Activated CD8-positive, alpha-beta memory T cell treated with anti-CD3 and anti-CD28 coated beads for 36 hours (primary cell): ENCODE results near the gene ARHGEF11. TPM values are rescaled to one million over a fixed set of nuclear protein-coding genes. Genes with fewer than 3 reads are reported as not detected.
"Not testable (repeated sequence)": the region's sequence is repeated elsewhere in the genome, so short reads cannot be mapped to it uniquely, and the experiment has no call there.

Source experiments
- CTCF ChIA-PET: fragments of 350-600 bp; sonication (Branson Sonifier 250); formaldehyde crosslinking; loops from one replicate; lab custom pipeline; 2021; ENCODE audit warnings: antibody characterized with exemption; lab: Charles Lee
- POLR2A ChIA-PET: fragments of 350-600 bp; sonication (Branson Sonifier 250); formaldehyde crosslinking; loops from one replicate; lab custom pipeline; 2021; ENCODE audit warnings: antibody characterized with exemption; lab: Charles Lee
- total RNA-seq, 2 experiments: library from RNA; stranded (reverse); gene quantifications; one replicate each; pipeline ENCODE4 v1.2.3, GENCODE V29; 2021

Gene ARHGEF11
- total RNA-seq, 2 experiments from 2014 or later = 1.3 to 2.1 TPM

- ChIA-PET POLR2A (no interaction called here), CTCF (interaction anchor here (1.1 kb wide), 2 partner anchors 16 to 164 kb away, joined by 3 to 7 read pairs; no protein-coding TSS in a partner anchor)
These were observed 28.6 kb upstream of the ARHGEF11 start for GRCh38 chr1:157073944-157074685.

GRCh38 chr1:157069601-157070000 lies 24.1 kb upstream of the ARHGEF11 start:
- ChIA-PET CTCF (no interaction called here), POLR2A (no interaction called here)

- POLR2A ChIA-PET, CTCF ChIA-PET: not testable (repeated sequence)
These were observed 13.7 kb upstream of the ARHGEF11 start for GRCh38 chr1:157059241-157059640.

GRCh38 chr1:157056269-157056668 lies 10.7 kb upstream of the ARHGEF11 start:
- POLR2A ChIA-PET = no interaction called here
- CTCF ChIA-PET = no interaction called here

GRCh38 chr1:157055729-157056128 lies 10.2 kb upstream of the ARHGEF11 start:
- CTCF ChIA-PET, POLR2A ChIA-PET: not testable (repeated sequence)

- CTCF ChIA-PET = no interaction called here
- POLR2A ChIA-PET = no interaction called here
These were observed 5.3 kb upstream of the ARHGEF11 start for GRCh38 chr1:157050836-157051235.

GRCh38 chr1:157047062-157047410 lies 1.5 kb upstream of the ARHGEF11 start:
- POLR2A ChIA-PET = no interaction called here
- CTCF ChIA-PET = no interaction called here

GRCh38 chr1:157044326-157044725 lies 1.2 kb downstream of the ARHGEF11 start:
- ChIA-PET CTCF (no interaction called here), POLR2A (no interaction called here)

GRCh38 chr1:157043685-157044084 lies 1.9 kb downstream of the ARHGEF11 start:
- CTCF ChIA-PET = no interaction called here
- POLR2A ChIA-PET = no interaction called here

- POLR2A ChIA-PET = no interaction called here
- CTCF ChIA-PET = no interaction called here
These were observed 2.7 kb downstream of the ARHGEF11 start for GRCh38 chr1:157042846-157043245.

- ChIA-PET POLR2A (no interaction called here), CTCF (no interaction called here)
These were observed 4.7 kb downstream of the ARHGEF11 start for GRCh38 chr1:157040802-157041201.

- POLR2A ChIA-PET = no interaction called here
- CTCF ChIA-PET = no interaction called here
These were observed 10.4 kb downstream of the ARHGEF11 start for GRCh38 chr1:157035121-157035520.

- ChIA-PET CTCF (no interaction called here), POLR2A (no interaction called here)
These were observed 11.3 kb downstream of the ARHGEF11 start for GRCh38 chr1:157034137-157034800.

- POLR2A ChIA-PET = no interaction called here
- CTCF ChIA-PET = no interaction called here
These were observed 12.1 kb downstream of the ARHGEF11 start for GRCh38 chr1:157033357-157033876.

GRCh38 chr1:157032303-157032702 lies 13.2 kb downstream of the ARHGEF11 start:
- ChIA-PET POLR2A (no interaction called here), CTCF (interaction anchor here (0.7 kb wide), 1 partner anchor 123 kb away, joined by 3 read pairs; no protein-coding TSS in a partner anchor)

GRCh38 chr1:157030728-157031127 lies 14.8 kb downstream of the ARHGEF11 start:
- POLR2A ChIA-PET = no interaction called here
- CTCF ChIA-PET = no interaction called here

GRCh38 chr1:157028674-157029073 lies 16.9 kb downstream of the ARHGEF11 start:
- ChIA-PET POLR2A (no interaction called here), CTCF (interaction anchor here (0.6 kb wide), 1 partner anchor 710 kb away, joined by 3 read pairs; no protein-coding TSS in a partner anchor)

GRCh38 chr1:157025856-157026255 lies 19.7 kb downstream of the ARHGEF11 start:
- POLR2A ChIA-PET = no interaction called here
- CTCF ChIA-PET = no interaction called here

- POLR2A ChIA-PET = no interaction called here
- CTCF ChIA-PET = no interaction called here
These were observed 20.2 kb downstream of the ARHGEF11 start for GRCh38 chr1:157025385-157025784.

- ChIA-PET POLR2A (no interaction called here), CTCF (no interaction called here)
These were observed 23.9 kb downstream of the ARHGEF11 start for GRCh38 chr1:157021688-157022087.

- POLR2A ChIA-PET = no interaction called here
- CTCF ChIA-PET = no interaction called here
These were observed 26.1 kb downstream of the ARHGEF11 start for GRCh38 chr1:157019457-157019856.
